PFSK-1 (cell line): ENCODE data around the gene MRPL49.

Experiments used
- FOXP2 ChIP-seq: optimal IDR thresholded peaks from 2 replicates; pipeline ENCODE3; 2011; ENCODE audit warnings: borderline replicate concordance, control low read depth, inconsistent platforms; ENCODE audit not compliant: insufficient read depth; ENCODE audit errors: extremely low read length, extremely low read depth
- POLR2AphosphoS5 ChIP-seq: IDR thresholded peaks from 2 replicates; pipeline ENCODE4 v1.6.1; 2012; ENCODE audit warnings: low read depth, mild to moderate bottlenecking, control low read depth, low read length, moderate library complexity
- SIN3A ChIP-seq: IDR thresholded peaks from 2 replicates; pipeline ENCODE4 v1.6.1; 2012; ENCODE audit warnings: mild to moderate bottlenecking, low read length, moderate library complexity, borderline replicate concordance; ENCODE audit not compliant: insufficient read depth
- TAF1 ChIP-seq: IDR thresholded peaks from 2 replicates; pipeline ENCODE4 v1.6.1; 2012; ENCODE audit warnings: low read length, control low read depth, borderline replicate concordance; ENCODE audit not compliant: insufficient read depth
- TF ChIP-seq, protein P1 (sequence below), 2 experiments: IDR thresholded peaks; 2 replicates each; pipeline versions ENCODE4 v1.6.1 to v1.8.0; 2011 to 2012; ENCODE audit warnings: low read depth in 2 of 2, low read length in 2 of 2, control low read depth in 1 of 2, inconsistent platforms in 1 of 2, mild to moderate bottlenecking in 1 of 2, moderate library complexity in 1 of 2; ENCODE audit not compliant: insufficient read depth in 1 of 2

MRPL49 gene

DNA sequence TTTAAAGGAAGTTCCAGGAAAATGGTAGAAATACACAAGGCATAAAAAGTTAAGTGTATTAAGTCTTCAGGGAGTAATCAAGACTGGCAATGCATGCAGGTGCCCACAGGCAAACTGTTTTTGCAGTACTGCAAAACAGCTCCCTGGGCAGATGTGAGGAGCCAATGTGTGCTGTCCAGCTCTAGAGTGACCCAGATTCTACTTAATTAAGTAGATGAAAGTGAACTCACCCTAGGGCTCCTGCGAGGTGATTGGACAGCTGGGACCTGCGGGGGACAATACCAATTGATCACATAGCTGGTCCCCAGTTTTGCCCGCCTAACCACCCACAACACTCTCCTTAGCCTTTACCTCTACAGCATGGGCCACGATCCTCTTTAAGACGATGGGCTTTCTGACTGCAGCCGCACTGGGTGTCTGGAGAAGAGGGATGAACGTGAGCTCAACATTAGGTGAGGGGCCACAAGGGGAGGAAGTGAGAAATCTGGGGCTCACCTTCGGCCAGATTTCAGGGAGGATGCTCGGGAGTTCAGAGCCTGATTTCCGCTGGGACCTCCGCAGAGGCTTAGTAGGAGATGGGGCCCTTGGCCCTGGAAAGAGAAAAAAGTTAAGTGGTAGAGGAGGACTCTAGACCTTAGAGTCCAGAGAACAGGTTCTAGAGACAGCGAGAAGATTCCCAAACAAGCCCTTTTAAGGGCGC, 38.8 kb upstream of the MRPL49 start:
- no peak for TF ChIP-seq SIN3A
- no peak for TF ChIP-seq POLR2AphosphoS5
- TF ChIP-seq TAF1, result no peak
- TF ChIP-seq, protein P1, sequence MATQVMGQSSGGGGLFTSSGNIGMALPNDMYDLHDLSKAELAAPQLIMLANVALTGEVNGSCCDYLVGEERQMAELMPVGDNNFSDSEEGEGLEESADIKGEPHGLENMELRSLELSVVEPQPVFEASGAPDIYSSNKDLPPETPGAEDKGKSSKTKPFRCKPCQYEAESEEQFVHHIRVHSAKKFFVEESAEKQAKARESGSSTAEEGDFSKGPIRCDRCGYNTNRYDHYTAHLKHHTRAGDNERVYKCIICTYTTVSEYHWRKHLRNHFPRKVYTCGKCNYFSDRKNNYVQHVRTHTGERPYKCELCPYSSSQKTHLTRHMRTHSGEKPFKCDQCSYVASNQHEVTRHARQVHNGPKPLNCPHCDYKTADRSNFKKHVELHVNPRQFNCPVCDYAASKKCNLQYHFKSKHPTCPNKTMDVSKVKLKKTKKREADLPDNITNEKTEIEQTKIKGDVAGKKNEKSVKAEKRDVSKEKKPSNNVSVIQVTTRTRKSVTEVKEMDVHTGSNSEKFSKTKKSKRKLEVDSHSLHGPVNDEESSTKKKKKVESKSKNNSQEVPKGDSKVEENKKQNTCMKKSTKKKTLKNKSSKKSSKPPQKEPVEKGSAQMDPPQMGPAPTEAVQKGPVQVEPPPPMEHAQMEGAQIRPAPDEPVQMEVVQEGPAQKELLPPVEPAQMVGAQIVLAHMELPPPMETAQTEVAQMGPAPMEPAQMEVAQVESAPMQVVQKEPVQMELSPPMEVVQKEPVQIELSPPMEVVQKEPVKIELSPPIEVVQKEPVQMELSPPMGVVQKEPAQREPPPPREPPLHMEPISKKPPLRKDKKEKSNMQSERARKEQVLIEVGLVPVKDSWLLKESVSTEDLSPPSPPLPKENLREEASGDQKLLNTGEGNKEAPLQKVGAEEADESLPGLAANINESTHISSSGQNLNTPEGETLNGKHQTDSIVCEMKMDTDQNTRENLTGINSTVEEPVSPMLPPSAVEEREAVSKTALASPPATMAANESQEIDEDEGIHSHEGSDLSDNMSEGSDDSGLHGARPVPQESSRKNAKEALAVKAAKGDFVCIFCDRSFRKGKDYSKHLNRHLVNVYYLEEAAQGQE (IDR thresholded peaks at IDR 0.05; ENCODE audit: insufficient read depth in 1 of 2, low read depth in 2 of 2, low read length in 2 of 2), result peak in 1 of 2 experiments; percentile 57; a peak in 1 of 4 replicates
- TF ChIP-seq FOXP2, result no peak

DNA sequence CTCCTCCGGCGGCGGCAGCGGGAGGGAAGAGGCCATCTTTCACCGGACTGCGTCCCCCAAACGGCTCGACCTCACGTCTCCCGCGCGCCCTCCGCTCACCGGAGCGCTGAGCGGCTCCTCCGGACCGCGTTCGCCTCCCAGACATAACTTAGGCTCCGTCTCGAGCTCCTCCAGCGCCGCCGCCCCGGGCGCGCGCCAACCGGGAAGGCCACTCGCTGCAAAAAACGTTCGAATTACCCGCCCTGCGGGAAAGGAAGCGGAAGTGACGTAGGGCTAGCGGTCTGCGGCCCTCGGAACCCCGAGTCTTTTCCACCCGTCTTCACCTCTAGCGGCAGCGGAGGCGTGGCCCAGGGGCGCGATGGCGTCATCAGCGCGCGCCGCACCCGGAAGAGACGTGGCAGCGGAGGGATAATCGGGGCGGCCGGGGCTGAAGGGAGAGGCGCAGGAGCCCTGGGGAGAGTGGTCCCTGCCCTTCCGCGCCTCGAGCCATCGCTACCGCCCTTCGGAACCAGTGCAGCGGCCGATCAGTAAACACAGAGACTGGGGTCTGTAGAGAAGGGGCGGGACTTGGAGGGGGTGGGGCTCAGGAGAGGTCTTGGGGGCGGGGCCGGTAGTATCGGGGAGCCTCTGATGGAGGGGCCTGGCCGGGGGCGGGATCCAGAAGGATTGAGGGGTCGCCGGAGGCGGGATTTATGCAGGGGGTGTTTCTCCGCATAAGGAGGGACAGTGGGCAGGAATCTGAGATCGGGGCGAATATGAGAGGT, 38.1 kb upstream of the MRPL49 start, which contains the start of the genes CDCA5 and ZFPL1:
Gene CDCA5 (minus strand): TSS at position 207 of the 764 bp plus-strand sequence. CDS start 62 bp downstream, at position 145.
Gene ZFPL1 (plus strand): TSS at position 389 of the 764 bp plus-strand sequence. CDS start 477 bp downstream, outside the sequence.
- TF ChIP-seq, protein P1 (IDR thresholded peaks at IDR 0.05; ENCODE audit: insufficient read depth in 1 of 2, low read depth in 2 of 2, low read length in 2 of 2), result 0 out of 4 replicates have a peak, but pooled peaks of 1 of the 2 experiments have one; percentile 38
- TF ChIP-seq TAF1 (peak; percentile 67; the same call in 1 of the 2 replicates), FOXP2 (peak; percentile 88), SIN3A (0 out of 2 replicates have a peak, but pooled peaks have one; percentile 70), POLR2AphosphoS5 (peak; percentile 66)

DNA sequence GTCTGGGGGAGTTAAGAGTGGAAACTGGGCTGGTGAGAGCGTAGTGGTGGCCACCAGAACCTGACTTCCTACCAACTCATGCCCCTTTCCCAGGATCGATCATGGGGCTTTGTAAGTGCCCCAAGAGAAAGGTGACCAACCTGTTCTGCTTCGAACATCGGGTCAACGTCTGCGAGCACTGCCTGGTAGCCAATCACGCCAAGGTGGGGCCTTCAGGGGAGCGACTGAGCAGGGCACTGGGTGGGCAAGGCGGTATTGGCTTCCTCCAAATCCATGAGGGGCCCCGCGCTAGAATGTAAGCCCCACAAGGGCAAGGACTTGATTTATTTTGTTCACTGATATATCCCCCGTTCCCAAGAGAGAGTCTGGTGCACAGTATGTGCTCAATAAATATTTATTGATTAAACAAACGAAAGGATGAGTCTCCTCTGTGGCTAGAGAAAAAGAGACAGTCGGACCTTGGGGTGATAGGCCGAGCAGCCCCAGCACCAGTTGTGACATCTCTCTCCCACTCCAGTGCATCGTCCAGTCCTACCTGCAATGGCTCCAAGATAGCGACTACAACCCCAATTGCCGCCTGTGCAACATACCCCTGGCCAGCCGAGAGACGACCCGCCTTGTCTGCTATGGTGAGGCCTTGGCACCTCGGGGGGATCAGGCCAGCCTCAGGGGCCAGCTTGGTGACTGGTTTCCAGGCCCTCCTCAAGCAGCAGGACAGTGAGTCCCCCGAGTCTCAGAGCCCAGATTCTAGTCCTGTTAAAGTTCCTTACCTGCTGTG, 37.3 kb upstream of the MRPL49 start:
- TF ChIP-seq FOXP2 (no peak), POLR2AphosphoS5 (no peak; the same call in 1 of the 2 replicates), SIN3A (no peak), TAF1 (no peak)
- TF ChIP-seq, protein P1 (IDR thresholded peaks at IDR 0.05; ENCODE audit: insufficient read depth in 1 of 2, low read depth in 2 of 2, low read length in 2 of 2), result no peak

DNA sequence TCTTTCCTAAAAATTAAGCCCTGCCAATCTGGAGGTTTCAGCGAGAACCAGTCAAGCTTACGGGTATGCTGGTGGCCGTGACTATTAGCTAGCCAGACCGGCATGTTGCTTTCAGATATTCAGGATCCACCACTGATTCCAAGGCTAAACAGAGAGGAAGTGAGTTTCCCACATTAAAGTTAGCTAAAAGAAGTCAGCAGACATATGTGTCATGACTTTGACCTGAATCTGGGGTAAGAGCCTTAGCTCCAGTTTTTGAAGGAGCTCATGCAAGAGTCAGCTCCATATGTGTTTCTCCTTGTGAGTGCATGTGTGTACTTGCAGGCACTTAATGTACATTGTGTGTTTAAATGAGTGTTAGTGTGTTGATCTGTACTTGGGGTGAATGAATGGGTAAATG, 36.7 kb upstream of the MRPL49 start:
- TF ChIP-seq POLR2AphosphoS5 (no peak), SIN3A (no peak), TAF1 (no peak), FOXP2 (no peak)
- TF ChIP-seq, protein P1 (IDR thresholded peaks at IDR 0.05; ENCODE audit: insufficient read depth in 1 of 2, low read depth in 2 of 2, low read length in 2 of 2), result no peak
